NCI-H748 (cell line): ENCODE results near the gene KIFC3.
"Not testable (repeated sequence)": the region's sequence is repeated elsewhere in the genome, so short reads cannot be mapped to it uniquely, and the experiment has no call there.

Experiments used
- DNase-seq: peaks from one replicate; lab custom pipeline; 2025; ENCODE audit not compliant: unreplicated experiment; lab: John Stamatoyannopoulos, UW

Gene KIFC3

DNA sequence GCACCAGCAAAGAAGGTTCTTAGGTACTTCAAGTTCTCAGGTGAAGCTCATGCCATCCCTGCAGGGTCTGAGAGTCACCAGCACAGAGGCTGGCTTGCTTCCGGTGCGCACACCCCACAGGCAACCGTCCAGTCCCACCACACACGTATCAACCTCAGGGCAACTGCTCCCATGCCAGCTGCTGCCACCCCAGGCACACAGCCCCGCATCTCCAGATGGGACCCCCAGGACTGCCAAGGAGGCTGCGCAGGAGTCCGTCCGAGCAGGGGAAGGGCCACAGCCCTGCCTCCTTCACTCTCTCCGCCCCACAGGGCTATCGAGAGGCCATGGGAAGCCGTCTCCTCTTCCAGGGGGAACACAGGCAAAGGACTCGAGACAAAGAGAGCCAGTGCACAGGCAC lies 13.3 kb downstream of the KIFC3 start:
- no peak for DNase-seq

DNA sequence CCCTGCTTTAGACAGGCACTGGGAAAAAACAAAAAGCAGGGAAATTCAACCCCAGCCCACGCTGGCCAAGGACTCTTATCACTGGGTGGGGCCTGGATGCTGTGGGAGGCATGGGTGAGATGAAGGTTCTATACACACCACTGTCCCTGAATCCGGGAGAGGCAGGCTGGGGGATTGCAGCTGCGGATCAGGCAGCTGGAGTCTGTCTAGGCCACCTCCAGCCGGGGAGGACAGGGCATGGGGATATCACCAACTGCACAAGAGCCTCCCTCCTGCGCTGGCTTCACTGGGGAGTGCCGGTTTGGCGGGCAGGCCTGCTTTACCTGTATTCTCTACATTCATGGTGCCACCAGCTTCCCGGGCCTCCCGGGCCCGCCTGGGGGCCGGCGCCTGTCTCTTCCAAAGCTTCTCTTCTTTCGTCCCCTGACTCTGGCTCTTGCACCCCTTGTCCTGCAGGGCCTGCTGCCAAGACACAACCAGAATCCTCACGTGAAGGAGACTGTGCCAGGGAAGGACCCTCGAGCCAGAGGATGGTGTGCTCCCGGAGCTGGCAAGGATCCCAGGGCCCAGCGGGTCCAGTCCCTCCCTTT lies 13.9 kb downstream of the KIFC3 start:
- DNase-seq, result no peak

DNA sequence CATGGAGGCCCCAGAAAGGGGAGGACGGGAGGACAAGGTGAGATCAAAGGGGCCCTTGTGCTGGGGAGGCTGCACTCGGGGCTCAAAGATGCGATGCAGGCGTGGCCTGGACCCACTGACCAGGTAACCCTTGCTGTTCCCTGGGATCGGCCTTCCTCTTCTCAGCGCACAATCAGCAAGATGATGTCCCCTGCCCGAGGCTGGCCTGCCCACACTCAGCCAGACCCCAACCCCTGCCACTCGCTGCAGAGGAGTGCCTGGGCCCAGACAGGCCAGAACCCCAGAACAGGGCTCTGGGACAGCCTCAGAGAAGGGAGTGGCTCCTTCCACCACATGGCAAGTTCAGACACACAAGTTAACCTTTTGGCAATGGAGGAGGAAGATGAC lies 14.8 kb downstream of the KIFC3 start:
- no peak for DNase-seq

DNA sequence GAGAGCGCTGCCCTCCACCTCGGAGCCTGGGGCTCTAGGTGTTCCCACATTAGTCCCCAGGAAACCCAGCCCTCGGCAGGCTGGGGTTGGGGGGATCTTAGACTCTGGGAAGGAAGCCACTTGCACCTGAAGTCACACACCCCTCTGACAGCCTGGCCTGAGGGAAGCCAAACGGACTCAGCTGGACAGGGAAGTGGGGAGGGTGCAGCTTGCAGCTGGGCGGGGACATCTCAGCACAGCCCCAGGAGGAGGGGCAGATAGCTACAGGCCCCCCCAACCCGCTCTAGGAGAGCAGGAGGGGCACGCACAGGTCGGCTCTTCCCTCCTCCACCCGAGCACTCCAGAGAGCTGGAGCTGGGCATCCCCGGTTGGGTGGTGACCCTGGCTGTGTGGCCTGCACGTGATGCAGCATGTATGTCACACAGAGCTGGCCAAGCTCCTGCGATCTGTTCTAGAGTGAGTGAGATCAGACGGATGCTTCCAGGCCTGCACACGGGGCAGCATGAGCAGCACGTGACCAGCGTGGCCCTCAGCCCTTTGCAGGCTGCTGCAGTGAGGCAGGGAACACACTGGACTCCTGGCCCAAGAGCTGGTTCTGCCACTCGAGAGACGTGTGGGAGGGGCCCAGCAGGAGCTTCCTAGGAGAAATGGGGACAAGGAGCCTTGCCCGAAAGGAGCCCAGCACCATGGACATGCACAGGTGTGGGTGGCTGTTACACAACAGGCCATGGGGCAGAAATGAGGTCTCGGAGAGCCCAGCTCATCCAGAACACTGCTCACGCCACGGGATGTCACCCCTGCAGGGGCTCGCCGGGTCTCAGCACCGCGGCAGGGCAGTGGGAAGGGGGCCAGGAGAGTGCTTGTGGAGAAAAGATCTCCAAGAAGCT lies 15.4 kb downstream of the KIFC3 start:
- no peak for DNase-seq

DNA sequence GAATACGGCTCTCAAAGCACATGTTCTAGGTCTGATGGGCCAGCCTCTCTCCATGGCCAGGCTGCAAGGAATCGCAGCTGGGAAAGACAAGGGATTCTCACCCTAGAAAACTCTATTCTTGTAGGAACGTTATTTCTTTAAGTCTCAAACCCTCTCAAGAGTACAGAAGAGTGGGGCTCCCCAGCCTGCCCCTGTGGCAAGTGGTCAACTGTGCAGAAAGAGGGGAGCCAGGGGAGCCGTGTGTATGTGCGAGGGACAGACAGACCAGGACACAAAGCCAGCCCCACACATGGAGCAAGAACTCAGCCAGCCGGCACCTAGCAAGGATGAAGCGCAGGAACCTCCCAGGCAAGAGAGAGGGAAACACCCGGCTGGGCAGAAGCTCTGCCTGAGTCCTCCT lies 16.4 kb downstream of the KIFC3 start:
- no peak for DNase-seq

DNA sequence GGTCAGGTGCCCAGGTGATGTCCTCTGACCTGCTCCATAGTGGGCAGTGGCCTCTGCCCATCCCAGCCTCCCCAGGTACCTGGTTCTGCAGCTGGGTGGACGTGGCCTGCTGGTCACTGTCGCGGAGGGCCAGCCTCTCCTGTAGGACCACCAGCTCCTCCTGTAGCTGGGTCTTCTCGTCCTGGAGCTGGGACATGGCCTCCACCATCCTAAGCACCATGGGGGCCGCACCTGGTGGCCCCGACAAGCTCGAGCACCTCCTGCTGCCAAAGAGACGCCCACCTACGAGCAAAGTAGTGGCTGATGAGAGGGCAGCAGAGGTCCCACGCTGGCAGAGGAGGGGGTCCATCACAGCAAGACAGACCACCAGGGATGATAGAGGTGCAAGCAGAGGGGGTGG lies 16.9 kb downstream of the KIFC3 start:
- no peak for DNase-seq

DNA sequence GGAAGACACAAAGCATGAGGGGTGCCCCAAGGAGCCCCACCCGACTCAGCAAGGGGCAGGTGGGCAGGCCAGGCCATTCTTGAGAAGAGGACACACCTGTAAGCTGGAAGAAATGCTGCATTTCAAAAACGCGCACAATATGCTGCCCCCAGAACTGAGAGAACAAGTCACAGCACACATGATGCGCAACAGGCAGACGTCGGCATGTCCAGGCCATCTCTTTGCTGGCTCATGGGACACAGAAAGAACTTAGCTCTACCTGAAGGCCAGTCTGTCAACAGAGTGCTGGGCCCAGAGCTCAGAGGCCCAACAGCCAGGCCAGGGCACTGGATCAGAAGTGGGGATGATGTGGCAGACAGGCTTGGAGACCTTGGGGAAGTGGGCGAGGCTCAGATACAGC lies 18.0 kb downstream of the KIFC3 start:
- DNase-seq, result no peak

DNA sequence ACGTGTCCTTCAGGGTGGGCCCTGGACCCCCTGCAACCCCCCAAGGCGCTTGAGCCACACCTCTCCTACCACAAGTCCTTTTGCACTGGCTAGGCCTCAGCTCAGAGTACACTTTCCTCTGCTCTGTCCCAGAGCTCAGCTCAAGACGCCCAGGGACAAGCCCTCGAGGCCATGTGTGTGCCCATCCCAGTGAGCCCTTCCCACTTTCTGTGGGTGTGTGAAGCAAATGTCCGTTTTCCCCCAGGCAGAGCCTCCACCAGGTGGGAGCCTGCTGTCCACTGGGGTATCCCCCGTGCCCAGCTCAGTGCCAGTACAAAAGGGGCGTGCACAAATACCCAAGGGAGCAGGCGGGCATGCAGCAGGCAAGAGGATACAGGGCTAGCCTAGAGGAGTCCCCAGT lies 18.4 kb downstream of the KIFC3 start:
- DNase-seq, result no peak

DNA sequence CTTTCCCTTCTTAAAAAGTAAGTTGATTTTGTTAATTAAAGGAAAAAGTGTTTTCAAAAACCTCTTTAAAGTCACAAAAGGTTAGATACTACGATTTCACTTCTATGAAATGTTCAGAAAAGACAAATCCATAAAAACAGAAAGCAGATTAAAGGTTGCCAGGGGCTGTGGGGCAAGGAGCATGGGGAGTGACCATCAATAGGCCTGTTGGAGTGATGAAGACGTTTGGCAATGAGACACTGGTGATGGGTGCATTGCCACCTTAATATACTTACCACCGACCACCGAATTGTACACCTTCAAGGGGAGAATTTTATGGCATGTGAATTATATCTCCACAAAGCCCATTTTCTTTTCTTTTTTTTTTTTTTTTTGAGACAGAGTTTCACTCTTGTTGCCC lies 19.2 kb downstream of the KIFC3 start:
- no peak for DNase-seq

DNA sequence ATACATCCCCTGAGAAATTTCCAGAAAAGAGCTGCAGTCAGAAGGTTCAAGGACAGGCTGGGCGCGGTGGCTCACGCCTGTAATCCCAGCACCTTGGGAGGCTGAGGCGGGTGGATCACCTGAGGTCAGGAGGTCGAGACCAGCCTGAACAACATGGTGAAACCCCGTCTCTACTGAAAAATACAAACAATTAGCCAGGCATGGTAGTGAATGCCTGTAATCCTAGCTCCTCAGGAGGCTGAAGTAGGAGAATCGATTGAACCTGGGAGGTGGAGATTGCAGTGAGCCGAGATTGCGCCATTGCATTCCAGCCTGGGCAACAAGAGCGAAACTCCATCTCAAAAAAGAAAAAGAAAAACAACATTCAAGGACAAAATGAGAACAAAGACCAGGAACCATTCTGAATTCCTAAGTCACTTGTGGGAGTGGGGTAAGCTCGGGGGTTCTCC lies 19.7 kb downstream of the KIFC3 start:
- not testable (repeated sequence) for DNase-seq

DNA sequence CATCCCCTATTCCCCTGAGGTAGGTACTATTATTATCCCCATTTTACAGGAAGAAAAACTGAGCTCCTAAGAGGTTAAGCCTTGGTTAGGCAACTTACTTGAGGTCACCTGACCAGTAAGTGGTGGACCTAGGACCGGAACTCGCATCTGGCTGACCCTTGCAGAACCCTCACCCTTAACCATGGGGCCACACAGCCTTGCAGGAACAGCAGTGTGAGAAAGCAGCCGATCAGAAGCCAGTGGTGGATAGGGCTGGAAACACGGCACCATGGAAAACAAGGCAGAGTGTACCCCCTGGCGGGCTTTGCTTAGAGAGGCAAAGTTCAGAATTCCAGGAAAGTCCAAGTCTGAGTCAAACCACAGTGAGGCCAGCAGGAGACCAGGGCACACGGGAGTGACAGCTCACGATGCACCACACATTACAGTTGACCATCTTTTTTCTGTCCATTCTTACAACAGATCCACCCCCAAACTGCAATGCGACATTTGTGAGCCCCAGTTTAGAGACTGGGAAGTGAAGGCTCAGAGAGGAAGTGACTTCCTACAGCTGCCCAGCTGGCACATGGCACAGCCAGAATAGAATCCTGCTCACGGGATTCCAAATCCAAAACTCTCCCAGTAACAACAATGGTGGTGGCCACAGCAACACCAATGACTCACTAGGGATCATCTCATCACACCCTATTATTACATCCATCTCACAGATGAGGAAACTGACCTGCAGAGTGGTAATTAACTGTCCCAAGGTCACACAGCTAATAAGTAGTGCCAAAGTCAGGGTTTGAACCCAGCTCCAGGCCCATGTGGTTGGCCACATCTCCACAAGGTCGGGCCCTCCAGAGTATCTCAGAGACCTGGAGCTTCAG lies 20.3 kb downstream of the KIFC3 start:
- no peak for DNase-seq

DNA sequence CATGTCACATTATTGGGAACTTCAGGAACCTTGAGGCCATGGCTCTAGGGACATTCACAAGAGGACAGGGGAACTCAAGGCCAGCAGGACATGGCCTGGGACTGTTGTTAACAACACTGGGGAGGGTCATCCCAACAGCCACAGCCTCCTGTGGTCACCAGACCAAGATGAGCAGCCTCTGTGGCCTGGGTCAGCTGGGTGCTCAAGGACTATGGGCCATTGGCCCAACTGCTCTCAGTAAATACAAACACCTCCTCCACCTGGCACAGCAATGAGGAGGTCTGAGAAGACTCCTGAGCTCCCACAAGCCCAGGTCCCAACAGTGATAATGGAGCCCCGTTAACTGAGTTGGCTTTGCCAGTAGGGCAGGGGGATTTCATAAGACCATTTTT lies 20.9 kb downstream of the KIFC3 start:
- no peak for DNase-seq

DNA sequence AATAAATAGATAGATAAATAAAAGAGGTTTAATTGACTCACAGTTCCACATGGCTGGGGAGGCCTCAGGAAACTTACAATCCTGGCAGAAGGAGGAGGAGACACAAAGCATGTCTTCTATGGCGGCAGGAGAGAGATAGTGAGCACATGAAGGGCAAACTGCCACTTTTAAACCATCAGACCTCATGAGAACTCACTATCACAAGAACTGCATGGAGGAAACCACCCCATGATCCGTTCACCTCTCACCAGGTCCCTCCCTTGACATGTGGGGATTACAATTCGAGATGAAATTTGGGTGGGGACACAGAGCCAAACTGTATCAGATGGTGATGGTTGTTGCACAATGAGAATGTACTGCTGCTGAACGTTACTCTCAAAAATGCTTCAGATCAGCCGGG lies 22.5 kb downstream of the KIFC3 start:
- DNase-seq, result not testable (repeated sequence)

DNA sequence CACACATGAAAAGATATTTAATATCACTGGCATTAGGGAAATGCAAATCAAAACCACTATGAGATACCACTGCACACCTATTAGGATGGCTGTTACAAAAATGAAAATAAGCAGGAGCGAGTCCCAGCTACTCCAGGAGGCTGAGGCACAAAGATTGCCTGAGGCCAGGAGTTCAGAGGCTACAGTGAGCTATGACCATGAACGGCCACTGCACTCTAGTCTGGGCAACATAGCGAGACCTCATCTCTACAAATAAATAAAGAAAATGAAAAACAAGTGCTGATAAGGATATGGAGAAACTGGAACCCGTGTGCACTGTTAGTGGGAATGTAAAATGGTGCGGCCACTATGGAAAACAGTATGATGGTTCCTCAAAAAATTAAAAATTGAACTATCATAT lies 23.6 kb downstream of the KIFC3 start:
- no peak for DNase-seq

DNA sequence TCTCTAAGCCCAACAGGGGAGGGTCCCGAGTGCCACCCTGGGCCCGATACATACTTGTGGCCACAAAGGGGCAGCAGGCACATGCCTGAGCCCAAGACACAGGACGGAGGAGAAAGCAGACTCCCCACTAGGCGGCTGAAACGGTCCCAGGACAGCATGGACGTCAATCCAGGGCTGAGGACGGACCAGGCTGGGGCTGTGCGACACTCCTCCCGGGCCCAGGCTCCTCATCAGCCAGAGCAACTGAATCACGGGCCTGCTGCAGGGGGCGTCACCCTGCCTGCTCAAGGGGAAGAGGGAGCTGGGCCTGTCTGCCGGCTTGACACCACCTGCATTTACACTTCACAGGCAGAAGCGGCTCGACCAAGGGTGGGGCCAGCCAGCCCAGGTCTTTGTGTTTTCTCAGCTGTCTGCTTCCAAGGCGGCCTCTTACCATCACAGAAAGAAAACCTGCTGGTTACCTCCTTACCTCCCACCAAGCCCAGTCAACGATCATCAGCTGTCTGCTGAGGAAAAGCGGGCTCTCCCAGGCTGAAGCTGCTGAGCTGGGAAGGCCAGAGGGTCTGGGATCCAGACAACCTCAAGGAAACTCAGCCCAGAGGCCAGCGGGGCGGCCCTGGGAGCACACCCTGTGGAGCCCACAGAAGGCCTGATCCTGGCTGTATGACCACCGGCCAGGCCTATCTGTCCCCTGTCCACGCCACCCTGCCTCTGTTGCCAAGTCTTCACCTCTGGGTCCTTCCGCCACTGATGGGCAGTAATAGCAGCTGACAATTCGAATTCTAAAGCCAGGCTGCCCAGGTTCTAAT lies 26.4 kb downstream of the KIFC3 start:
- DNase-seq, result peak; percentile 87

DNA sequence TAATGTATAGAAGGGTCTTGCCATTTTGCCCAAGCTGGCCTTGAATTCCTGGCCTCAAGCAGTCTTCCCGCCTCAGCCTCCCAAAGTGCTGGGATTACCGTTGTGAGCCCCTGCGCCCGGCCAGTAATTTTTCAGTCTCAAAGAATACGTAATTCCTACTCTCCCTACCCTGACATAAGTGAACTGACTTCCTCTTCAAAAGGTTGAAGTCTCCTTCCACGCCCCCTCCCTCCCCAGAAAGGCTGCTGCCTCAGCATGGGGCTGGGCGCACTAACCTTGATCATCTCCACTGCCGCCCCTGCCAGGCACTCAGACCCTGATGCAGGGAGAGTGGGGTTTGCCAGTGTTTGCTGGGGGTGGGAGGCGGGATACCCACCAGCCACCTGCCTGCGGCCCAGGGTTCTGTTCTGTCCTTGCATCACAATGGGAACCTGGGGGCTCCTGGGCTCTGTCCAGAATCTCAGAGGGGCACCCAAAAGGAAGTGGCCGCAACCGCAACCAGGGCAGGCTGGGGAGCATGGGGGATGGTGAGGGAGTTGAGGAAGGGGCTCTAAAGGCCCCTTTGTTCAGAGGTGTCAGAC lies 27.5 kb downstream of the KIFC3 start:
- no peak for DNase-seq

DNA sequence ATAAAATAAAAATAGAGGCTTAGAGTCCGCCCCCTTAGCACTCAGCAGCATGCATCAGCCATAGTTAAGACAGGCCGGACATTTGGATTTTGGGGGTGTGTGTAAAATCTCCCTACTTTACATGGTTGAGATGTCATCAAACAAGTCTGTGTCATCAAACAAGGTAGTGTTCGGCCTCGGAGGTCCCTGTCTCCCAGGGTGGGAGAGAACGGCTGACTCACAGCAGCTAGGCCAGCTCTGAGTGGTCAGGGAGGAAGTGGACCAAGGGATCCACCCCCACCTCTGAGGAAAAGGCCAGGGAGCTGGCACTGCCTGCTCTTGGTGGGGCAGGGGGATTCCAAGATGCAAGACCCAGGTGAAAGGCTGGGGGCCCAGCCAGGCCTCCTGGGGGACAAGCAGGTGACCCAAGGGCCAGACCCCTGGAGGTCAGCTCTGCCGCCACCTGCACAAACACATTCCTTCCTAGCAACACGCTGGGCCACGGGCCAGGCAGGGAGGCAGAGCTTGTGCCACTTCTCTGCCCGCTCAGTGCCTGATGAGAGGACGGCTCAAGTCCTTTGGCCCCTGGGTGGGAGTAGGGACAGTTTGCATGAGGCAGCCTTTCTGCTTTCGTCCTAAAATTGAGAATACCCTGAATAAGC lies 28.5 kb downstream of the KIFC3 start:
- no peak for DNase-seq

DNA sequence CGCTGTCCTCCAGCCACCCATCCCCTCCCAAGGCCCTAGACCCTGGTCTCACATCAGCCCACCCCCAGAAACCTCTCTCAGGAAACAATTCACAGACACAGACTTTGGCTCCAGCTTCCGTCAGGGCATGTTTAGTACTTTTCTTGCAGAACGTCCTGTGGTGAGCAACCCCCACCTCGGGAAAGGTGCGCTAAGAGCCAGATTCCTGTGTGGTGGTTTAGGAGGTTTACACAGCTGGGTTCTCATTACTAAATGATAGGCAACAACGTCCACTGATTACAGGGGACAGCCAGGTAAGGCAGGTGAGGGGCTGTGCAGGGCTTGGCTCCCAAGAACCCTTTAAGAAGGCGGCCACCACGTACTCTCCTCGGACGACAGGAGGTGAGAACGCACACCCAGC lies 29.3 kb downstream of the KIFC3 start:
- DNase-seq, result peak; percentile 12

DNA sequence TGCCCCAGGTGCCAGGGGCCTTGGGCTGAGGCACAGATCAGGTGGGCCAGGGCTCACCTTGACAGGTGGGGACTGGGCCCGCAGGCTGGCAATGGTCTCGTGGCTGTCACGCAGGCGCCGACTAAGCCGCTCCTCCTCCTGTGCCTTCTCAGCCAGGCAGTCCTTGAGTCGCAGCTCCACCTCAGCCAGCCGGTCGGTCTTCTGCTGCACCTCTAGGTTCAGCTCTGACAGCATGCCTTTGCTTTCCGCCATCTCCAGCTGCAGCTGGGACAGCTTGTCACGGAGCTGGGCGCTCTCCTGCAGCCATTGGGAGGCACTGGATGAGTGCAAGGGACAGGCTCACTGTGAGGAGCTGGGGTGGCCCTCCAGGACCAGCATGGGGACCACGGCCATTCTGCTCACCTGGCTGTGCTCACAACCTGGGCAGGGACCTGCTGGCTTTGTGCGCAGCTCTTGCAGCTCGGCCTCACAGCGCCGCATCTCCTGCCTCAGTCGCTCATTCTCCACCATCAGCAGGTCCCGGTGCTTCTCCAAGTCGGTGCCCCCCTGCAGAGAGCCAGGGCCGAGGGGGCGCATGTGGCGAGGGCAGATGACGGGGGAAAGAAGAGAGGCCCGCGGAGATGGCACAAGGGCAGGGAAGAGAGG lies 31.0 kb downstream of the KIFC3 start:
- DNase-seq, result no peak

DNA sequence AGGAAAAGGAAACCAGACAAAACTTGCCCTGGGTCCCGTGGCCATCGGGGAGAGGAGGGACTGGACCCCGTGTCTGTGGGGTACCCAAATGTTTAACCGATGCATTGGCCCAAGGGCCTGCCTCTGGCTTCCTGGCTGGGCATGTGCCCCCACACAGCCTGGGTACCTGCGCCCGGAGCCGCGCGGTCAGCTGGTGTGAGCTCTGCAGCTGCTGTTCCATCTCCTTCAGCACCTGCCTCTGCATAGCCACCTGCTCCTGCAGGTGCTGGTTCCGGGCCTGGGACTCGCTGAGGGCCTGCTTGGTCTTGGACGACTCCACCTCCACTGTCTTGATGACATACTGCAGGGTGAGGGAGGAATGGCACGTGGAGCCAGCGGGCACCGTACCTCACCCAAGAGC lies 31.9 kb downstream of the KIFC3 start:
- no peak for DNase-seq
